ENCODE measurements around the gene TCF19. TPM values are rescaled to one million over a fixed set of nuclear protein-coding genes. Genes with fewer than 3 reads are reported as not detected.

The TCF19 gene, protein sequence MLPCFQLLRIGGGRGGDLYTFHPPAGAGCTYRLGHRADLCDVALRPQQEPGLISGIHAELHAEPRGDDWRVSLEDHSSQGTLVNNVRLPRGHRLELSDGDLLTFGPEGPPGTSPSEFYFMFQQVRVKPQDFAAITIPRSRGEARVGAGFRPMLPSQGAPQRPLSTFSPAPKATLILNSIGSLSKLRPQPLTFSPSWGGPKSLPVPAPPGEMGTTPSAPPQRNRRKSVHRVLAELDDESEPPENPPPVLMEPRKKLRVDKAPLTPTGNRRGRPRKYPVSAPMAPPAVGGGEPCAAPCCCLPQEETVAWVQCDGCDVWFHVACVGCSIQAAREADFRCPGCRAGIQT
- total RNA-seq (2022; extraction: Qiagen RNA extraction; ENCODE audit: low read depth) = 12.0 to 14.1 TPM (median 13.4 TPM) in 5 replicates

DNA sequence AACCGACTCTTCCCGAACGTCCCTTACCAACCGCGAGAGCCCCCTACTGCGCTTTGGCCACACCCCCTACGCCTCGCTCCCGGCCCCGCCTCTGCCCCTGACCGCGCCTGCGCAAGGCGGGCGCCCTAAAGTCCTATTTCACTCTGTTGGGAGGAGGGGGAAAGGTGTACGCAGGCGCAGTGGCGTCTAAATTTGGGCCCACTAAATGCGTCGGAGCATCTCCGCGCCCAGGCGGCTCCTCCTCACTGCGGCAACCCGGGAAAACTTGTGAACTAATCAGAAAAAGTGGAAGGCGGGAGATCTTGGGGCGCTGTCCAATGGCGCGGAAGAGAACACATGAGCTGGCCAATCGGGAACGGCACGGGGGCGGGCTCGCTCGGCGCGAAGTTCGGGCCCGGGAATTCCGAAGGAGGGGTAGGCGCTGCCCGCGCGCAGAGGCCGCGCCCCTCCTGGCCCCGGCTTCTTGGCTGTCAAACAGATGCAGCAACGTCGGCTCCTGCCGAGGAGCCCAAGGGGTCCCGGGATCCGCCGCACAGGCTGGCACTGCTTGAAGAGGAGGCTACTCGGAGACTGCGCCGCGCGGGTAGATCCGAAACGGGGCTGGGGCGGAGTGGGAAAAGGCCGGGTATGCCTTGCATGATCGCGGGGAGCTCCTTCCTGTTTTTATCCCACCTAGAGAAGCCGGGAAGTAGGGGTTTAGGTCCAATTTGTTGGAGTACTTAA is at the start of gene TCF19:
Gene TCF19 (plus strand): TSS at position 450 of the 723 bp plus-strand sequence. CDS start 881 bp downstream, outside the sequence.

DNA sequence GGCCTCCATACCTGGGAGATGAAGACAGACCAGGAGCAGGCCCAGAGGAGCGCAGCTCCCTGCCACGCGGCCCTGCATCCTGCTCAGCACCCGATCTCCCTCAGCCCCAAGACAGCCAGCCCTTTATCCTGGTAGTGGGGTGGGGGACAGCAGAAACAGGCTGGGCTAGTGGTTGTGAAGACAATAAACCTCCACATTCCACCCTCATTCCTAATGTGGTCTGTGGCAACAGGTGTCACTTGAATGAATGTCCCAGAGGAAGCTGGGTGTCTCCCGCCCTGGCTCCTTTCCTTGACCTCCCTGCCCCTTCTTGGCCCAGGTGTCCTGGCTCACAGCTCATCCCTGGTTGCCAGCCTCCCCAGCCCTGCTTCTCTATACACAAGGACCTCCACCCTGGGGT is 45.9 kb upstream of the TCF19 start, which contains the start of gene C6orf15:
Gene C6orf15 (minus strand): TSS at position 98 of the 400 bp plus-strand sequence. CDS start 20 bp downstream, at position 78.

DNA sequence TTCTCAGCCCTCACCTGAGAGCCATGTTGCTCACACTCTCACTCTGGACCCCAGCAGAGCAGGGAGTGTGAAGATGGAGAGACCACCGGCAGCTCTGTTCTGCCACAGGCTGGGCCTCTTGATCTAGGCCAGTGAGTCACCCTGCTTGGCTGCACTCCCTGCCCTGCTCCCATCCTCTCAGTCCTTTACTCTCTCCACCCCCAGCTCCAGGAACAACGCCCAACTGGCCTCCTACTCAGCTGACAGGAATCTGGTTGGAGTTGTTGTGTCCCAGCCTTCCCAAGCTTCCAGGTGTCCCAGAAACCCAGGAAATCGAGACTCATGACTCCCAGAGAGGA is 43.9 kb upstream of the TCF19 start, which contains the start of gene PSORS1C1:
Gene PSORS1C1 (plus strand): TSS at position 260 of the 338 bp plus-strand sequence. CDS start 14,833 bp downstream, outside the sequence.

DNA sequence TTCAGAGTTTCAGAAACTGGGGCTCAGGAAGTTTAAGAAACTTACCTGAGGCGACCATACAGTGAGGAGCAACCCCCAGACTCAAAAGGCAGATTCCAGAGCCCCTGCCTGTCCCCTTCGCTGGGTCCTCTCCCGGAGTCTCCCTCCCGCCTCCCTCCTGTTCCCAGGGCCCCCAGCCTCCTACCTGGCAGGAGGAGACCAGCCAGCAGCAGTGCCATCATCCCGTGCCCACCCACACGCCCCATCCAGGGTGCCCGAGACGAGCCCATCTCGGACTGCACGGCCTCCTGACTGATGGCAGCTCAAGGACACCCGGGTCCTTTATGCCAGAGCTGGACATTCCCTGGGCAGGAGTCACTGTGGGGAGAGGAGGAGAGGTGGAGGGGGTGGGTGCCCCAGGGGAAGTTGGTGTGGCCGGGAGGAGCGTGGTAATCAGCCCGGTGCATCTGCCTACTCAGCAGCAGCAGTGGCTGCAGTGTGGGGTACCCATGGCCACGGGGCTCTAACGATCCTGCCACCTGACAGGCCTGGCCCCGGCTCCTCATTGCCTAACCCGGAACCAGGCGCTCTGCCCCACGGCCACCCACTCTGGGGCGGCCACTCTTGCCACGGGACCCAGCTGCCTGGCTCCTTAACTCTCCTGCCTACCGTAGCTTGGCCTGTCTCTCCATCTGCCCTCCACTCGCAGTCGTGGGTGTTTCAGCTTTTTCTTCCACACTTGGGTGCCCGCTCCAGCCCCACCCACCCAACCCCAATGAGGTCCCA is 38.1 kb upstream of the TCF19 start, which contains the start of gene CDSN:
Gene CDSN (minus strand): TSS at position 296 of the 765 bp plus-strand sequence. CDS start 27 bp downstream, at position 269.

DNA sequence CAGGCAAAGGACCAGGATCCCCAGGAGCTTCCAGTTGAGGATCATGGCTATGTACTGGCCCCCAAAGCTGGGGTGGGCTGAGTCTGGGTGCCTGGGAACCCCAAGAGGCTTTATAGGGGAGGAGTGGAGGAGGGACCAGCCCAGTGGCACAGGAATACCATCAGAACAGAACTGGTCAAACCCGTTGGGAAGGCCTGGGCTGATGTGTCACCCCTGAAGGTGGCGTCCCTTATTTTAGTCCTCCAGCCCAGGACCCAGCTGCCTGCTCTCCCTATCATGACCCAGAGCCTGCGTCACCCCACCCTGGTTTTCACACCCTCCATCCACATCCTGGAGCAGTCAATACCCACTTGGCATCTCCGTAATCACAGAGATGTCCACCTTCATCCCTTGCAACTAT is 19.4 kb upstream of the TCF19 start, which contains the start of gene PSORS1C2:
Gene PSORS1C2 (minus strand): TSS at position 85 of the 400 bp plus-strand sequence. CDS start 40 bp downstream, at position 45.

DNA sequence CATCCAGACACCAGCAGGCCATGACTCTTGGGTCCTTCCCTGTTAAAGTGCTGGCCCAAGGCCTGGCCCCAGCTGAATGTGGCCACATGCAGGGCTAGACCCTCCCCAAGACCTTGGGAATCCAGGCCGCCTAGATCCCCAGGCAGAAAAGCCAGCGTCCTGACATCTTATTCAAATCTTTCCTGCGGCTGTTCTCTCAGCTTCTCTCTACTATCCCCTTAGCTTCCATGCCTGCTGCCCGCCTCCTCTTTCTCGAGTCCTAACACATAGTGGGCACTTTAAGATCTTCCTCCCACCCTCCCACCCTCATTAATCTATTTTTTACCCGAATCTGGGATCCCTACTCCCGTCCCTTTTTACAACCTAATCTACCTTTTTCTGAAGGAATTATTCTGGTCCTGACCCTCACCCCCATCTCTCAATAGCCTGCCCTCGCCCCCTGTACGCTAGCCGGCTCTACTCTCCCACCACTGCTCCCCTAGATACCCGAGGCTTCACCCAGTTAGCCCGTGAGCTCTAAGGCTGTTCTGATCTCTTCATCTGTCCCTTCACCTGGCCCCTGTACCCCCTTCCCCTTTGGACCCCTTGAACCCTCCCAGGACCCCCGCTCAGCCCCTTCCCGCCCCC is 763 bp upstream of the TCF19 start, which contains the start of gene CCHCR1:
Gene CCHCR1 (minus strand): TSS at position 290 of the 627 bp plus-strand sequence. CDS start 202 bp downstream, at position 88.

DNA sequence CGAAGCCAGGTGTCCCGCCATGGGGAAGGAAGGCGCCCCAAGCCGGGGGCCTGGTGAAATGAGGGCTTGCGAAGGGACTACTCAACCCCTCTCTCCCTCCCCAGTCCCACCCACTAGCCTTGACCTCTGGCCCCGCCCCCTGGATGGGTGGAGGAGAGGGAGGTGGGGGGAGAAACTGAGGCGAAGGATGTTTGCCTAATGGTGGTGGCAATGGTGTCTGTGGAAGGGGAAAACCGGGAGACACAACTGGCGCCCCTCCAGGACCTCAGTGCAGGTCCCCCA is 12.2 kb downstream of the TCF19 start, which contains the start of gene POU5F1:
Gene POU5F1 (minus strand): TSS at position 83 of the 282 bp plus-strand sequence. CDS start 62 bp downstream, at position 21.

Other genes starting within 250 kb of the TCF19 start
- 11.6 to 13.4 TPM (median 12.4 TPM) in 5 replicates for gene VARS2, start 244.4 kb upstream of the TCF19 start, total RNA-seq (2022; extraction: Qiagen RNA extraction; ENCODE audit: low read depth)
- gene SFTA2, start 226.4 kb upstream of the TCF19 start, total RNA-seq (2022; extraction: Qiagen RNA extraction; ENCODE audit: low read depth) = not detected in 5 replicates
- gene MUCL3, start 217.6 kb upstream of the TCF19 start, total RNA-seq (2022; extraction: Qiagen RNA extraction; ENCODE audit: low read depth) = 0.01 to 0.04 TPM (median 0.02 TPM) in 3 of 5 replicates, not detected in the others
- not detected in 5 replicates for gene MUC21, start 174.9 kb upstream of the TCF19 start, total RNA-seq (2022; extraction: Qiagen RNA extraction; ENCODE audit: low read depth)
- 0.01 to 0.05 TPM (median 0.03 TPM) in 4 of 5 replicates, not detected in the other for gene MUC22, start 148.1 kb upstream of the TCF19 start, total RNA-seq (2022; extraction: Qiagen RNA extraction; ENCODE audit: low read depth)
- not detected in 5 replicates for gene C6orf15, start 46.0 kb upstream of the TCF19 start, total RNA-seq (2022; extraction: Qiagen RNA extraction; ENCODE audit: low read depth)
- 3.3 to 6.4 TPM (median 4.2 TPM) in 5 replicates for gene PSORS1C1, start 43.8 kb upstream of the TCF19 start, total RNA-seq (2022; extraction: Qiagen RNA extraction; ENCODE audit: low read depth)
- not detected in 5 replicates for gene CDSN, start 38.1 kb upstream of the TCF19 start, total RNA-seq (2022; extraction: Qiagen RNA extraction; ENCODE audit: low read depth)
- gene PSORS1C2, start 19.5 kb upstream of the TCF19 start, total RNA-seq (2022; extraction: Qiagen RNA extraction; ENCODE audit: low read depth) = not detected in 5 replicates
- gene CCHCR1, start 787 bp upstream of the TCF19 start, total RNA-seq (2022; extraction: Qiagen RNA extraction; ENCODE audit: low read depth) = 6.6 to 8.7 TPM (median 7.4 TPM) in 5 replicates
- gene POU5F1, start 12.1 kb downstream of the TCF19 start, total RNA-seq (2022; extraction: Qiagen RNA extraction; ENCODE audit: low read depth) = 2.5 to 5.1 TPM (median 3.6 TPM) in 5 replicates
- gene HLA-C, start 113.5 kb downstream of the TCF19 start, total RNA-seq (2022; extraction: Qiagen RNA extraction; ENCODE audit: low read depth) = 43.3 to 57.6 TPM (median 52.8 TPM) in 5 replicates
- 15.2 to 27.1 TPM (median 25.9 TPM) in 5 replicates for gene HLA-B, start 198.6 kb downstream of the TCF19 start, total RNA-seq (2022; extraction: Qiagen RNA extraction; ENCODE audit: low read depth)
- gene MICA, start 245.0 kb downstream of the TCF19 start, total RNA-seq (2022; extraction: Qiagen RNA extraction; ENCODE audit: low read depth) = 27.2 to 29.6 TPM (median 28.7 TPM) in 5 replicates

Measured in A549 treated with CpdA at 1 μM for 4 hours (cell line).